ENCODE results near the gene ASRGL1. TPM values are rescaled to one million over a fixed set of nuclear protein-coding genes. Genes with fewer than 3 reads are reported as not detected.
"Not testable (repeated sequence)": the region's sequence is repeated elsewhere in the genome, so short reads cannot be mapped to it uniquely, and the experiment has no call there.

The ASRGL1 gene
- total RNA-seq, 4 donors from 2014 or later: 4.2 to 16.7 (median 12.5) TPM

GRCh38 chr11:62309991-62310390 lies 27.3 kb upstream of the ASRGL1 start:
- 54 to 61% methylated on average over 7 of the region's 7 CpGs for WGBS, 2 donors
- Histone ChIP-seq H3K9me3 (peaks cover 0 to 16% (median 0%) of the 10 kb centered on the region in 4 donors), H3K27ac (no peak overlapping the region), H3K36me3 (no peaks in the 10 kb centered on the region), H3K27me3 (peaks cover 0 to 16% of the 10 kb centered on the region in 2 donors), H3K4me3 (no peak overlapping the region), H3K4me1 (peaks cover 0 to 7% (median 0%) of the 10 kb centered on the region in 4 donors)
- no peak for DNase-seq (ENCODE audit: low spot score in 2 of 2)
- no peak for TF ChIP-seq CTCF (IDR thresholded peaks at IDR 0.05)
- TF ChIP-seq POLR2A (IDR thresholded peaks at IDR 0.05): no peak

GRCh38 chr11:62315431-62315830 lies 21.8 kb upstream of the ASRGL1 start:
- Histone ChIP-seq H3K27ac (no peak overlapping the region), H3K27me3 (peaks cover 0 to 16% of the 10 kb centered on the region in 2 donors)
- WGBS, 2 donors: 74 to 76% methylated on average over 1 of the region's 1 CpG

GRCh38 chr11:62322524-62322923 lies 14.7 kb upstream of the ASRGL1 start:
- TF ChIP-seq EP300 (IDR thresholded peaks at IDR 0.05) (no peak), CTCF (IDR thresholded peaks at IDR 0.05) (no peak), POLR2A (IDR thresholded peaks at IDR 0.05) (no peak)
- H3K4me3 ChIP-seq: no peak overlapping the region
- no peaks in the 10 kb centered on the region for H3K27me3 ChIP-seq
- no peaks in the 10 kb centered on the region for H3K36me3 ChIP-seq
- no peak for DNase-seq (ENCODE audit: low spot score in 2 of 2)
- WGBS, 2 donors: 62 to 72% methylated on average over 2 of the region's 2 CpGs
- no peaks in the 10 kb centered on the region for H3K4me1 ChIP-seq
- H3K27ac ChIP-seq: no peak overlapping the region
- H3K9me3 ChIP-seq: no peaks in the 10 kb centered on the region

More at GRCh38 chr11:62315431-62315830, 21.8 kb upstream of the ASRGL1 start:
- TF ChIP-seq CTCF (IDR thresholded peaks at IDR 0.05): no peak
- no peak for TF ChIP-seq POLR2A (IDR thresholded peaks at IDR 0.05)
- TF ChIP-seq EP300 (IDR thresholded peaks at IDR 0.05): no peak
- H3K36me3 ChIP-seq: no peaks in the 10 kb centered on the region
- peaks cover 0 to 7% (median 0%) of the 10 kb centered on the region in 4 donors for H3K4me1 ChIP-seq
- H3K4me3 ChIP-seq: no peak overlapping the region
- no peaks in the 10 kb centered on the region for H3K9me3 ChIP-seq
- no peak for DNase-seq (ENCODE audit: low spot score in 2 of 2)

GRCh38 chr11:62324731-62325556 lies 12.3 kb upstream of the ASRGL1 start:
- no peaks in the 10 kb centered on the region for H3K9me3 ChIP-seq
- WGBS, 2 donors: 36 to 44% methylated on average over 18 of the region's 18 CpGs
- no peak overlapping the region for H3K4me3 ChIP-seq
- TF ChIP-seq CTCF (IDR thresholded peaks at IDR 0.05) (peak; percentile 35 to 53 (median 43)), POLR2A (IDR thresholded peaks at IDR 0.05) (no peak), EP300 (IDR thresholded peaks at IDR 0.05) (no peak)
- no peaks in the 10 kb centered on the region for H3K36me3 ChIP-seq
- no peaks in the 10 kb centered on the region for H3K4me1 ChIP-seq
- peak in 1 of 2 donors; percentile 16 for DNase-seq (ENCODE audit: low spot score in 2 of 2)
- no peak overlapping the region for H3K27ac ChIP-seq
- H3K27me3 ChIP-seq: no peaks in the 10 kb centered on the region

GRCh38 chr11:62325781-62326180 lies 11.5 kb upstream of the ASRGL1 start:
- H3K36me3 ChIP-seq; H3K9me3 ChIP-seq; H3K4me1 ChIP-seq; H3K27me3 ChIP-seq; DNase-seq (ENCODE audit: low spot score in 2 of 2); H3K4me3 ChIP-seq; H3K27ac ChIP-seq: not testable (repeated sequence)
- 55 to 65% methylated on average over 5 of the region's 5 CpGs for WGBS, 2 donors

- DNase-seq (ENCODE audit: low spot score in 2 of 2); H3K4me1 ChIP-seq; H3K4me3 ChIP-seq; H3K9me3 ChIP-seq; H3K27me3 ChIP-seq; H3K27ac ChIP-seq; H3K36me3 ChIP-seq: not testable (repeated sequence)
- 28 to 40% methylated on average over 6 of the region's 6 CpGs for WGBS, 2 donors
These were observed 10.5 kb upstream of the ASRGL1 start for GRCh38 chr11:62326719-62327118.

- H3K27ac ChIP-seq; H3K36me3 ChIP-seq; H3K4me1 ChIP-seq; H3K27me3 ChIP-seq; H3K4me3 ChIP-seq; H3K9me3 ChIP-seq; DNase-seq (ENCODE audit: low spot score in 2 of 2): not testable (repeated sequence)
- WGBS, 2 donors: 89 to 97% methylated on average over 14 of the region's 14 CpGs
These were observed 9.7 kb upstream of the ASRGL1 start for GRCh38 chr11:62327541-62327940.

GRCh38 chr11:62331264-62331663 lies 6.0 kb upstream of the ASRGL1 start:
- not testable (repeated sequence) for H3K4me1 ChIP-seq; H3K27ac ChIP-seq; H3K36me3 ChIP-seq; H3K4me3 ChIP-seq; H3K27me3 ChIP-seq; DNase-seq (ENCODE audit: low spot score in 2 of 2); H3K9me3 ChIP-seq
- 80 to 90% methylated on average over 3 of the region's 3 CpGs for WGBS, 2 donors

Data from tibial nerve (tissue), 4 donors.